Measurements from ENCODE around the gene SNRPD3. TPM values are rescaled to one million over a fixed set of nuclear protein-coding genes. Genes with fewer than 3 reads are reported as not detected.
"Not testable (repeated sequence)": the region's sequence is repeated elsewhere in the genome, so short reads cannot be mapped to it uniquely, and the experiment has no call there.

SNRPD3 gene
- total and polyA plus RNA-seq, 2 donors = 95.7 to 166 TPM

DNA sequence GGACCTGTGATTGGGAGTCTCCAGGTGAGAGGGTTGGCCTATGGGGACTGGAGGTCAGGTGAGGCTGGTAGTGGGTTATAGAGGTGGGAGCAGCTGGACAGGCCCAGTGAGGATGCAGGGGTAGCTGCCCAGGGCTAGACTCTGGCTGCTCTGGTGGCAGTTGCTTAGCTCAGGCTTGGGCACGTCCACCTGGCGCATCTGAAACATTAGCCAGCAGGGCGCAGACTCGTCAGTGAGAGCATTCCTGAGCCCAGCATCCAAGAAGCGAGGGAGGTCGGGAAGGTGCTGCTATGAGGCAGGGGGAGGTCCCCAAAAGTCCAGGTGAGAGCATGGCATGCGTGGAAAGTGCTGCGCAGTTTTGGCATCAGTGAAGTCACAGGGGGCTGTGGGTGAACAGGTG, 43.7 kb downstream of the SNRPD3 start:
- H3K27me3 ChIP-seq (ENCODE audit: control insufficient read depth in 2 of 2, insufficient read depth in 1 of 2, low read length in 1 of 2) = peaks cover 0 to 5% of the 10 kb centered on the region in 2 donors
- H3K27ac ChIP-seq (ENCODE audit: low read depth in 1 of 2, low read length in 1 of 2) = peak overlapping the region in 1 of 2 donors; percentile 70
- no peak overlapping the region for H3K4me3 ChIP-seq (ENCODE audit: low read length in 2 of 2)
- no peaks in the 10 kb centered on the region for H3K9me3 ChIP-seq (ENCODE audit: control insufficient read depth in 2 of 2, insufficient read depth in 1 of 2, low read length in 1 of 2)
- H3K36me3 ChIP-seq (ENCODE audit: control insufficient read depth in 2 of 2, insufficient read depth in 2 of 2, low read length in 1 of 2) = no peaks in the 10 kb centered on the region
- WGBS = 91% methylated on average over 8 of the region's 8 CpGs
- DNase-seq (ENCODE audit: low read depth in 6 of 9, low spot score in 9 of 9) = no peak
- H3K4me1 ChIP-seq (ENCODE audit: control insufficient read depth in 2 of 2, insufficient read depth in 2 of 2, low read length in 2 of 2) = peaks cover 2 to 26% of the 10 kb centered on the region in 2 donors

DNA sequence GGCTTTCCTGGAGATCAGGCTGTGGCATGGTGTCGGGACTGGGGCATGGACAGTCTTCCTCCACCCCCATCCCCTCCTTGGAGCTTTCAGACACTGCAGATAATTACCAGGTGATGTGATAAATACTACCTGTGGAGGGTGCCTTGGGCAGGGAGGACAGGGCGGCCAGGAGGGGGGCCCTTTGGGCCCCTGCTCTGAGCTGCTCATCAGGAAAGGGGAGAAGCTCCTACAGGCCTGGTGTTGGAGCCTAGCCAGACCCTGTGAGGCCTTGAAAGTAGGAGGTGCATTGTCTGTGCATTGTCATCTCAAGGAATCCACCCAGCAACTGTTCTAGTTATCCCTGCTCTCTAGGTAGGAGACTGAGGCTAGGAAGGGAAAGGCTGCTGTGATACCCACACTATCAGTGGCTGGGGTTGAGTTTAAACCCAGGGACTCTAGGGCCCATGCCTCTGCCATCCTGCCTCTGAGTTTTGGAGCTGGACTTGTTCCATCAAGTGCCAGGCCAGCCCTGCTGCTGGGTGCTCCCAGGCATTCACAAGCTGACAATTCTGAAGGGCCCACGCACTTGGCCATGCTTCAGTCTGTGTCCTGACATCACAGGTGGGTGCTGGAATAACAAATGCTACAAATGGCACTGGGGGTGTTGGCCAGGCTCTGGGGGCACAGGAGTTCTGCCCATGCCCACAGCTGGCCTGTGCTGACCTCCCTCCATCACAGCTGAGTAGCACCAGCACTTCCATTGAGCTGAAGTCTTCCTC, 44.3 kb downstream of the SNRPD3 start:
- not testable (repeated sequence) for H3K27me3 ChIP-seq (ENCODE audit: control insufficient read depth in 2 of 2, insufficient read depth in 1 of 2, low read length in 1 of 2); H3K36me3 ChIP-seq (ENCODE audit: control insufficient read depth in 2 of 2, insufficient read depth in 2 of 2, low read length in 1 of 2); DNase-seq (ENCODE audit: low read depth in 6 of 9, low spot score in 9 of 9); H3K9me3 ChIP-seq (ENCODE audit: control insufficient read depth in 2 of 2, insufficient read depth in 1 of 2, low read length in 1 of 2); H3K4me3 ChIP-seq (ENCODE audit: low read length in 2 of 2)
- WGBS = 94% methylated on average over 3 of the region's 3 CpGs
- Histone ChIP-seq H3K4me1 (ENCODE audit: control insufficient read depth in 2 of 2, insufficient read depth in 2 of 2, low read length in 2 of 2) (peaks cover 2 to 29% of the 10 kb centered on the region in 2 donors), H3K27ac (ENCODE audit: low read depth in 1 of 2, low read length in 1 of 2) (peak overlapping the region; percentile 17 to 70)

DNA sequence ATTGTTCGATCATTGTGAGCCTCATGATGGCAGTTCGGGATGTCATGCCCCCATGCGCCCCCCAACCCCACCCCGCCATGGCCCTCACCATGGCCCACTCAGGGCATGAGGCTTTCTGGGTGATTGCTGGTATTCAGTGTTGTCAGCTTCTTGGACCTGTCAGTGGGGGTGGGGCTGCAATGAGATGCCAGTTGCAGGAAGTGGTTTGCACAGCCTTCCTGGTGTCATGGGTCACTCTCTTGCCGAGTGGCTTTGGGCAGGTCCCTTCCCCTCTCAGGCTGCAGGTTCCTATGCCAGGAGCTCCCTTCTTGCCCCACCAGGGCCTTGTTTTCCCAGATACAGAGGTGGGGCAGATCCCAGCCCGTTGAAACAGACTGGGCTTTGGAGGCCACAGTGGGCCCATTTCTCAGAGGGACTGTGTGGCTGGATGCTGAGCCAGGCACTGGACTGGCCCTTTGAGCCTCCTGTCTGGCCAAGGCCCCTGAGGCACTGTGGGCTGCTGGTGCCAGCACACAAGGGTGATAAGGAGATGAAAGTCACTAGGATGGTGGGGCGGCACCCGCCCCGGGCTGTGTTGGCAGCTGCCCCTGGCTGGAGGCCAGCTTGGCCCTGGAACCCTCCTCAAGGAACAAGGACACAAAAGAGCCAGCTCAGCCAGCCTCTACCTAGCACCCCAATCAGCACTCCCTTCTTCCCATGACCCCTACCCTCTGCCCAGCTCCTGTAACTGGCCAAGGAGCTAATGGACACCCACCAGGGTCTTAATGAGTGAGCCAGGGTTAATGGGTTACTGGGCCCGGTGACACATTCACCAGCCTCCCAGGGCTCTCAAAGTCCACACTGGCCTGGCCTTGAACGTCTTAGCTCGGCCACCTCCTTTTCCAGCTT, 45.7 kb downstream of the SNRPD3 start:
- H3K4me3 ChIP-seq (ENCODE audit: low read length in 2 of 2) = no peak overlapping the region
- no peaks in the 10 kb centered on the region for H3K36me3 ChIP-seq (ENCODE audit: control insufficient read depth in 2 of 2, insufficient read depth in 2 of 2, low read length in 1 of 2)
- H3K27ac ChIP-seq (ENCODE audit: low read depth in 1 of 2, low read length in 1 of 2) = no peak overlapping the region
- no peaks in the 10 kb centered on the region for H3K9me3 ChIP-seq (ENCODE audit: control insufficient read depth in 2 of 2, insufficient read depth in 1 of 2, low read length in 1 of 2)
- H3K4me1 ChIP-seq (ENCODE audit: control insufficient read depth in 2 of 2, insufficient read depth in 2 of 2, low read length in 2 of 2) = peaks cover 2 to 29% of the 10 kb centered on the region in 2 donors
- no peak for DNase-seq (ENCODE audit: low read depth in 6 of 9, low spot score in 9 of 9)
- 85% methylated on average over 12 of the region's 12 CpGs for WGBS
- H3K27me3 ChIP-seq (ENCODE audit: control insufficient read depth in 2 of 2, insufficient read depth in 1 of 2, low read length in 1 of 2) = no peaks in the 10 kb centered on the region

GRCh38 chr22:24602105-24602749, 46.4 kb downstream of the SNRPD3 start:
- H3K4me3 ChIP-seq (ENCODE audit: low read length in 2 of 2); H3K27ac ChIP-seq (ENCODE audit: low read depth in 1 of 2, low read length in 1 of 2); H3K9me3 ChIP-seq (ENCODE audit: control insufficient read depth in 2 of 2, insufficient read depth in 1 of 2, low read length in 1 of 2); DNase-seq (ENCODE audit: low read depth in 6 of 9, low spot score in 9 of 9); H3K36me3 ChIP-seq (ENCODE audit: control insufficient read depth in 2 of 2, insufficient read depth in 2 of 2, low read length in 1 of 2); H3K27me3 ChIP-seq (ENCODE audit: control insufficient read depth in 2 of 2, insufficient read depth in 1 of 2, low read length in 1 of 2): not testable (repeated sequence)
- WGBS = 94% methylated on average over 11 of the region's 11 CpGs
- peaks cover 3 to 32% of the 10 kb centered on the region in 2 donors for H3K4me1 ChIP-seq (ENCODE audit: control insufficient read depth in 2 of 2, insufficient read depth in 2 of 2, low read length in 2 of 2)

DNA sequence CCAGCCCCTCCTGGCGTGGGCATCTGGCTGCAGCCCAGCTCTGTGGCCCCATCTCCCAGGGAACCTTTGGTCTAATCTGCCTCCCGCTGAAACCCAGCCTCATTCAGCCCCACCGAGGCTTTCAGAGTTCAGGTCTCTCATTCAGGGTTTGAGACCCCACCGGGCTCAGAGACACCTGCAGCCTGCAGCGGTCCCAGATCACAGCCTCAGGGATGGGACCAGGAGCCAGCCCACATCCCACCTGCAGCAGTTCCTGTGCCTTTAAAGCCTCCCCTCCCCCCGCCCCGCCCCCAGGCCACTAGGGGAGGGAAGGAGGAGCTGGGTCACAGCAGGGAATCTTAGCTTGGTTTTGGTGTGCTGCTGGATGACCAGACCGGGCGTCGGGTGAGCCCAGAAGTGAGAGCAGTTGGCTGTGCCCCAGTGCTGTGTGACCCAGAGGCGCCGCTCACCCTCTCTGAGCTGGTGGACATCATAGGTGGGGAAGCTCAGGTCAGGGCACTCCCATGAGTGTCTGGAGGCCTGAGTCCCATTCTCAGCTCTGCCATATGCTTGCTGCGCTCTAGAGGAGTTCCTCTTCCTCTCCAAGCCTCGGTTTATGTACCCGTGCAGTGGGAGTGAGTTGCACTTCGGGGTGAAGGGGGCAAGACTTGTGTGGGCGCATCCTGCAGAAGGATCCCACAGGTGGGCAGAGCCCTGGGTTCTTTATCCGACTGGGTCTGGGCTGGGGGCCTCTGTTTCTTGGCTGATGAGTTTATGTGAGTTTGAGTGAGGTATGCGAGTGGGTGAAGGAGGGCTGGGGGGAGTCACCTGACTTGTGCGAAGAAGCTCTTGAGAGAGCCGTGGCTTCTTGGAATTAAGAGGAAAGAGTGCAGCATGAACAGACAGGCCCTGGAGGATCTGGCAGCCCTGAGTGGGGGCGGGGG, 47.3 kb downstream of the SNRPD3 start, which contains the start of gene GGT1:
Gene GGT1 (plus strand): TSS at position 347 of the 923 bp plus-strand sequence. CDS start 7,889 bp downstream, outside the sequence.
- not testable (repeated sequence) for H3K4me3 ChIP-seq (ENCODE audit: low read length in 2 of 2); H3K9me3 ChIP-seq (ENCODE audit: control insufficient read depth in 2 of 2, insufficient read depth in 1 of 2, low read length in 1 of 2); H3K27me3 ChIP-seq (ENCODE audit: control insufficient read depth in 2 of 2, insufficient read depth in 1 of 2, low read length in 1 of 2); H3K36me3 ChIP-seq (ENCODE audit: control insufficient read depth in 2 of 2, insufficient read depth in 2 of 2, low read length in 1 of 2)
- peak in 1 of 9 donors; percentile 32 for DNase-seq (ENCODE audit: low read depth in 6 of 9, low spot score in 9 of 9)
- peaks cover 4 to 37% of the 10 kb centered on the region in 2 donors for H3K4me1 ChIP-seq (ENCODE audit: control insufficient read depth in 2 of 2, insufficient read depth in 2 of 2, low read length in 2 of 2)
- WGBS = 61% methylated on average over 21 of the region's 22 CpGs
- H3K27ac ChIP-seq (ENCODE audit: low read depth in 1 of 2, low read length in 1 of 2) = peak within 1 kb of the TSS; percentile 60

- peaks cover 4 to 37% of the 10 kb centered on the region in 2 donors for H3K4me1 ChIP-seq (ENCODE audit: control insufficient read depth in 2 of 2, insufficient read depth in 2 of 2, low read length in 2 of 2)
- DNase-seq (ENCODE audit: low read depth in 6 of 9, low spot score in 9 of 9) = peak in 1 of 9 donors; percentile 43
- WGBS = 12% methylated on average over 18 of the region's 18 CpGs
- not testable (repeated sequence) for H3K4me3 ChIP-seq (ENCODE audit: low read length in 2 of 2); H3K36me3 ChIP-seq (ENCODE audit: control insufficient read depth in 2 of 2, insufficient read depth in 2 of 2, low read length in 1 of 2); H3K9me3 ChIP-seq (ENCODE audit: control insufficient read depth in 2 of 2, insufficient read depth in 1 of 2, low read length in 1 of 2); H3K27me3 ChIP-seq (ENCODE audit: control insufficient read depth in 2 of 2, insufficient read depth in 1 of 2, low read length in 1 of 2)
- H3K27ac ChIP-seq (ENCODE audit: low read depth in 1 of 2, low read length in 1 of 2) = peak overlapping the region; percentile 42 to 50
Measured at GRCh38 chr22:24603770-24604629, 48.2 kb downstream of the SNRPD3 start.

- H3K27me3 ChIP-seq (ENCODE audit: control insufficient read depth in 2 of 2, insufficient read depth in 1 of 2, low read length in 1 of 2); H3K9me3 ChIP-seq (ENCODE audit: control insufficient read depth in 2 of 2, insufficient read depth in 1 of 2, low read length in 1 of 2); H3K4me3 ChIP-seq (ENCODE audit: low read length in 2 of 2); DNase-seq (ENCODE audit: low read depth in 6 of 9, low spot score in 9 of 9); H3K27ac ChIP-seq (ENCODE audit: low read depth in 1 of 2, low read length in 1 of 2); H3K36me3 ChIP-seq (ENCODE audit: control insufficient read depth in 2 of 2, insufficient read depth in 2 of 2, low read length in 1 of 2): not testable (repeated sequence)
- WGBS = 95% methylated on average over 2 of the region's 2 CpGs
- peaks cover 4 to 29% of the 10 kb centered on the region in 2 donors for H3K4me1 ChIP-seq (ENCODE audit: control insufficient read depth in 2 of 2, insufficient read depth in 2 of 2, low read length in 2 of 2)
Measured at GRCh38 chr22:24606340-24606739, 50.5 kb downstream of the SNRPD3 start.

Data from thymus (tissue), 11 donors.